ENCODE results near the gene FLNC. TPM values are rescaled to one million over a fixed set of nuclear protein-coding genes. Genes with fewer than 3 reads are reported as not detected.

Gene FLNC
- total RNA-seq, 5 donors from 2014 or later (not counting 1 experiment from before 2014, with no cell fraction given), result 0.05 to 0.93 (median 0.38) TPM

DNA sequence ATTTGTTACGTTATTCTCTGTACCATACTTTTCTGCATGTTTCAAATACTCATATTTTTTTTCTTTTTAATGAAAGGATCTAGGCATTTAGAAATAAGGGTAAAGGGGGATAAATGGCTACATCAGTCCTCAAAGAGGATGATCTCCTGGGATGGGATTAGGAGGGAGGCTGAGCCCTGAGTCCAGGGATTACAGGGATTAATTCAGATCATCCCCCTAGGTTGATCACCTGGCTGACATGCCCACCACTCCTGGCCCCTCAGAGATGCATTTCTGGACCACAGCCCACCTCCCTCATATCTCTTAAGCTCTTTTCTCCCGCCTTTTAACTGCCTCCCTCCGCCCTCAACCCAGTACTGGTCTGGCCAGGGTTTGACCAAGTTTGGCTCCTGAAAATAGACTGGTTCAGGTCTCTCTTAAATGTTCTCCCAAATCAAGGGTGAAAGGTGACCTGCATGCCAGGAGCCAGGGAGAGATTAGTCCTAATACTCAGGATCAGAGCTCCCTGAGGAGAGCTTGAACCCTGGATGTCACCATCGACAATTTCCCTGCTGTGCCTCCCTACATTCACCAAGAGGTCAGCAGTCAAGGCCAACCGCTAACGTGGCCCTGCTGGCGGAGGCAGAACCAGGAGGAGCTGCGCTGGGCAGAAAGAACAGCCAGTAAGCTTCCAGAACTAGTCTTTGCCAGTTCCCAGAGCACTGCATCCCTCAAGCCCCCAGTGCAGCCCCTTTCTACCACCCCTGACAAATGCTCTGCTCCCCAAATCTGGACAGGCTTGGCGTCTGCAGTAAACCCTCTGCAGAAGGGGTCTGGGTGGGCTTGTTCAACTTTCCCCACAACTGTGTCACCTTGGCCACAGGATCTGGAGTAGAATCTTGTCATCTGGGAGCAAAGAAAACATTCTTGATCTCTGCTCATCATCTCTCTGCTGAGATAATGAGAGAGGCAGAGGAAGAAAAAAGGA is 41.5 kb upstream of the FLNC start:
- Histone ChIP-seq H3K4me3 (ENCODE audit: control insufficient read depth in 1 of 2, extremely low read depth in 1 of 2, low read length in 1 of 2) (no peak overlapping the region), H3K27ac (ENCODE audit: low read length) (no peak overlapping the region), H3K9me3 (no peaks in the 10 kb centered on the region), H3K4me1 (ENCODE audit: control insufficient read depth in 1 of 2, extremely low read depth in 1 of 2, insufficient read depth in 2 of 2, low read length in 2 of 2) (peaks cover 0 to 22% of the 10 kb centered on the region in 2 experiments), H3K27me3 (replicated peaks in 1 of 2; ENCODE audit: control insufficient read depth in 2 of 2, extremely low read depth in 1 of 2, insufficient read depth in 2 of 2, low read length in 1 of 2) (no peaks in the 10 kb centered on the region), H3K36me3 (ENCODE audit: control insufficient read depth in 2 of 2, extremely low read depth in 1 of 2, insufficient read depth in 1 of 2, low read length in 1 of 2) (no peaks in the 10 kb centered on the region)
- Mint-ChIP-seq H3K9me3 (no peaks in the 10 kb centered on the region), H3K27me3 (no peaks in the 10 kb centered on the region), H3K27ac (peak overlapping the region in 1 of 2 donors; percentile 79), H3K36me3 (no peaks in the 10 kb centered on the region), H3K4me3 (peak overlapping the region; percentile 80 to 90 (median 83)), H3K4me1 (peaks cover 13 to 21% (median 16%) of the 10 kb centered on the region in 3 donors)
- DNase-seq (peak in 1 of 35 experiments; percentile 7), ATAC-seq (replicated peaks in 1 of 4) (no peak)
- ChIA-PET POLR2A (interaction anchor here in 1 of 2 donors (0.6 kb wide), 1 partner anchor 870 kb away, joined by 3 read pairs; no protein-coding TSS in a partner anchor), CTCF (no interaction called here)
- WGBS (ENCODE audit: insufficient coverage), result 90% methylated on average over 7 of the region's 9 CpGs

DNA sequence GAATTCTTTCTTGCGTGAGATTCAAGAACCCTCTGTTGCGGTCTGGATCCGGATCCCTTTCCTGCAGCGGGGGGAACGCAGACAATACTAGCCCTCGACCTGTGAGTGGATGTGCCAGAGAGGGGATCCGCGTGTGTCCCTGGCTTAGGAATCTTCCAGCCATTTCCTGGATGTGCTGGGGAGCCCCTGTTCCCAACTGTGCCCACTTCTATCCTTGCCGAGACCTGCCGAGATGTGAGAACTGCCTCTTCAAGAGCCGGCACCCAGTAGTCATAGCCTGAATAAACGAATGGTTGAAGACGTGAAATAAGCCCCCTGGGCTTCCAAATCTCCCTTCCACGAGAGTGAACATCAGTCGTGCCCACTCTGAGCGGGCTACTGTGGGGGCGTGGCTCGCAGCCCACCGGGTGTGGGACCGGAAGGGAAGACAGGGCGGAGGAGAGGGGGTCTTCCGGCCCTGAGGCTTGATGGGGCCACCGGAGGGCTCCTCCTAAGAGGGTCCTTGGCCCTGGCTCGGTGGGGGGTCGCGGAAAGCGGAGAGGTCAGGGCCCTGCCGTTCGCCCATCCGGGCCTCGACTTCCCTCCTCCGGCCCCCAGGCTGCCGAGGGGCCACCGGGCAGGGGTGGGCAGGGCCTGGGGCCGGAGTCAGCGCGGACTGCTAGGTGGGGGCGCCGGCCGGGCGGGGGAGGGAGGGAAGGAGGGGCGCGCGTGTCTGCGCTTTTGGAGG is 39.7 kb upstream of the FLNC start:
- CTCF ChIA-PET, result interaction anchor here in 1 of 2 donors (0.6 kb wide), 1 partner anchor 51 kb away, joined by 5 read pairs; the partner anchor contains the start of gene CALU

DNA sequence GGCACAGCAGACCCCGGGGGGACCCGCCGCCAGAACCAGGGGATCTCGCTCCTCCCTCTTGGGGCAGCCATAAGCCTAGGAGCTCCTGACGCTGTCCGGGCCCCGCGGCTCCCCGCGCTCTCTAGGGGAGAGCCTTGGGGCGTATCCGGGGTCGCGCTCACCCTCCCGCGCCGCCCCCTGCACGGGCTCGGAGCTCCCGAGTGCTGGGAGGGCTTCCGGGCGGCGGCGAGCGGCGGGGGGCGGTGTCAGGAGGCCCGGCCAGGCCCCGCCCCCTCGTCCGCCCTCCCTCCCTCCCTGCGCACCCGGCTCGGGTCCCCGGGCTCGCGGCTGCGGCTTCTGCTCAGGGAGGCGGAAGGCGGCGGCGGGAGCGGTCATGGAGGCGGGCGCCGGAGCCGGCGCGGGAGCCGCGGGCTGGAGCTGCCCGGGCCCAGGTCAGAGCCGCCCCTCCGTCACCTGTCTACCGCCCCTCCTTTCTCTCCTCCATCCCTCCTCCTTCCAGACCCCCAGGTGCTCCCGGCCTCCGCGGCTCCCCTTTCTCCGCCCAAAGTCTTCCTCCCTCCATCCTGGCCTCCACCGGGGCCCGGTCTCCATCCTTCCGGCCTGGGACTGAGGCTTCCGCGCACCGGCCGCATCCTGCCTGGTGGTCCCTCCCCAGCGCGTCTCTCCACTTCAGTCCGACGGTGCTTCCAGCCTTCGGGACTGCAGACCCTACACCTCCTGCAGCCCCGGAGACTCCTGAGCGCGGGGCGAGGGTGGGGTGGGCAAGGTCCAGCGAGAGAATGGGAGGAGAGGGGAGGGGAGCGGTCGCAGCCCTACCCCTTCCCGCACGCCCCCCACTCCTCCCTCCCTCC is 38.9 kb upstream of the FLNC start, which contains the start of gene CCDC136:
Gene CCDC136 (plus strand): TSS at position 848 of the 851 bp plus-strand sequence. CDS start 444 bp downstream, outside the sequence.
- peak within 1 kb of the TSS; percentile 23 for H3K27ac ChIP-seq (ENCODE audit: low read length)
- peak within 1 kb of the TSS; percentile 68 to 87 for H3K4me3 ChIP-seq (ENCODE audit: control insufficient read depth in 1 of 2, extremely low read depth in 1 of 2, low read length in 1 of 2)

More for the DNA sequence above, 39.7 kb upstream of the FLNC start:
- DNase-seq (peak in 3 of 35 experiments; percentile 6 to 25 (median 15)), ATAC-seq (replicated peaks in 1 of 4) (peak in 3 of 4 experiments; percentile 4 to 10 (median 5))
- WGBS (ENCODE audit: insufficient coverage), result 22% methylated on average over 19 of the region's 45 CpGs
- Histone ChIP-seq H3K9me3 (no peaks in the 10 kb centered on the region), H3K36me3 (ENCODE audit: control insufficient read depth in 2 of 2, extremely low read depth in 1 of 2, insufficient read depth in 1 of 2, low read length in 1 of 2) (peaks cover 0 to 2% of the 10 kb centered on the region in 2 donors), H3K27me3 (replicated peaks in 1 of 2; ENCODE audit: control insufficient read depth in 2 of 2, extremely low read depth in 1 of 2, insufficient read depth in 2 of 2, low read length in 1 of 2) (no peaks in the 10 kb centered on the region), H3K4me1 (ENCODE audit: control insufficient read depth in 1 of 2, extremely low read depth in 1 of 2, insufficient read depth in 2 of 2, low read length in 2 of 2) (peaks cover 0 to 22% of the 10 kb centered on the region in 2 experiments), H3K27ac (ENCODE audit: low read length) (peak overlapping the region; percentile 43), H3K4me3 (ENCODE audit: control insufficient read depth in 1 of 2, extremely low read depth in 1 of 2, low read length in 1 of 2) (peak overlapping the region; percentile 59 to 79)
- Mint-ChIP-seq H3K4me3 (peak overlapping the region; percentile 80 to 90 (median 83)), H3K4me1 (peaks cover 16 to 21% (median 18%) of the 10 kb centered on the region in 3 donors), H3K27me3 (no peaks in the 10 kb centered on the region), H3K36me3 (no peaks in the 10 kb centered on the region), H3K27ac (peak overlapping the region; percentile 53 to 85), H3K9me3 (no peaks in the 10 kb centered on the region)
- POLR2A ChIA-PET, result interaction anchor here in 1 of 2 donors (1.0 kb wide), 1 partner anchor 52 kb away, joined by 4 read pairs; the partner anchor contains the start of gene CALU

DNA sequence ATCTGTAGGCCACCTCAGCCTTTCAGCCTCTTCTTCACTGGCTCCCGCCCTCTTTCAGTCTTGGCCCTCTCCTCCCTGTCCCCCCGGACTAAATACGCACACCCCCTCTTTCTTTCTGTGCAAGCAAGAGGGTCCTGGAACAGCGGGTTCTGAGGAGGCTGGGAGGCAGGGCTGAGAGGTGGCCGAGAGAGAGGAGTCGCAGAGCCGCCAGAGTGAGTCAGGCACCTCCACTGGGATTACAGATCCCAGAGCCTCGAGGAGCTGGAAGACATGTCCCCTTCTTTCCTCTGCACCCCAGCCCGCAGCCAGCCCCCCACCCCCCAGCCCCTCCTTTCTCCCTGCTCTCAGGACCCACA is 38.3 kb upstream of the FLNC start:
- ATAC-seq (replicated peaks in 1 of 4) (no peak), DNase-seq (no peak)
- peaks cover 16 to 21% (median 18%) of the 10 kb centered on the region in 3 donors for H3K4me1 Mint-ChIP-seq
- peak overlapping the region in 1 of 2 donors; percentile 69 for H3K27ac Mint-ChIP-seq
- no CpG with 5 or more reads among the region's 9 CpGs for WGBS (ENCODE audit: insufficient coverage)
- no peaks in the 10 kb centered on the region for H3K27me3 Mint-ChIP-seq
- H3K9me3 Mint-ChIP-seq, result no peaks in the 10 kb centered on the region
- no peaks in the 10 kb centered on the region for H3K36me3 Mint-ChIP-seq
- ChIA-PET CTCF (no interaction called here), POLR2A (no interaction called here)
- Histone ChIP-seq H3K4me1 (ENCODE audit: control insufficient read depth in 1 of 2, extremely low read depth in 1 of 2, insufficient read depth in 2 of 2, low read length in 2 of 2) (peaks cover 0 to 22% of the 10 kb centered on the region in 2 experiments), H3K4me3 (ENCODE audit: control insufficient read depth in 1 of 2, extremely low read depth in 1 of 2, low read length in 1 of 2) (peak overlapping the region in 1 of 2 donors; percentile 87), H3K36me3 (ENCODE audit: control insufficient read depth in 2 of 2, extremely low read depth in 1 of 2, insufficient read depth in 1 of 2, low read length in 1 of 2) (peaks cover 0 to 2% of the 10 kb centered on the region in 2 donors), H3K27ac (ENCODE audit: low read length) (no peak overlapping the region), H3K27me3 (replicated peaks in 1 of 2; ENCODE audit: control insufficient read depth in 2 of 2, extremely low read depth in 1 of 2, insufficient read depth in 2 of 2, low read length in 1 of 2) (no peaks in the 10 kb centered on the region), H3K9me3 (no peaks in the 10 kb centered on the region)
- H3K4me3 Mint-ChIP-seq, result peak overlapping the region; percentile 80 to 90 (median 81)

More for the DNA sequence above, 38.9 kb upstream of the FLNC start, which contains the start of gene CCDC136:
- Histone ChIP-seq H3K9me3 (no peaks in the 10 kb centered on the region), H3K36me3 (ENCODE audit: control insufficient read depth in 2 of 2, extremely low read depth in 1 of 2, insufficient read depth in 1 of 2, low read length in 1 of 2) (peaks cover 0 to 2% of the 10 kb centered on the region in 2 donors), H3K4me1 (ENCODE audit: control insufficient read depth in 1 of 2, extremely low read depth in 1 of 2, insufficient read depth in 2 of 2, low read length in 2 of 2) (peaks cover 0 to 22% of the 10 kb centered on the region in 2 experiments), H3K27me3 (replicated peaks in 1 of 2; ENCODE audit: control insufficient read depth in 2 of 2, extremely low read depth in 1 of 2, insufficient read depth in 2 of 2, low read length in 1 of 2) (no peaks in the 10 kb centered on the region)
- Mint-ChIP-seq H3K27me3 (no peaks in the 10 kb centered on the region), H3K36me3 (no peaks in the 10 kb centered on the region), H3K9me3 (no peaks in the 10 kb centered on the region), H3K4me1 (peaks cover 16 to 21% (median 18%) of the 10 kb centered on the region in 3 donors), H3K4me3 (peak within 1 kb of the TSS; percentile 80 to 90 (median 81)), H3K27ac (peak within 1 kb of the TSS; percentile 15 to 69)
- ATAC-seq (replicated peaks in 1 of 4) (peak; percentile 89 to 95 (median 91)), DNase-seq (peak; percentile 52 to 88 (median 73))
- CTCF ChIA-PET, result interaction anchor here (0.6 kb wide), 2 partner anchors 22 to 52 kb away, joined by 3 to 5 read pairs; partner anchors contain the start of gene CALU (in 1 of the 2)
- POLR2A ChIA-PET, result interaction anchor here (0.5 to 1.0 kb wide), 2 partner anchors 52 to 468 kb away, joined by 3 to 4 read pairs; partner anchors contain the start of gene CALU (in 1 of the 2)
- WGBS (ENCODE audit: insufficient coverage), result under 1% methylated on average over 53 of the region's 80 CpGs

DNA sequence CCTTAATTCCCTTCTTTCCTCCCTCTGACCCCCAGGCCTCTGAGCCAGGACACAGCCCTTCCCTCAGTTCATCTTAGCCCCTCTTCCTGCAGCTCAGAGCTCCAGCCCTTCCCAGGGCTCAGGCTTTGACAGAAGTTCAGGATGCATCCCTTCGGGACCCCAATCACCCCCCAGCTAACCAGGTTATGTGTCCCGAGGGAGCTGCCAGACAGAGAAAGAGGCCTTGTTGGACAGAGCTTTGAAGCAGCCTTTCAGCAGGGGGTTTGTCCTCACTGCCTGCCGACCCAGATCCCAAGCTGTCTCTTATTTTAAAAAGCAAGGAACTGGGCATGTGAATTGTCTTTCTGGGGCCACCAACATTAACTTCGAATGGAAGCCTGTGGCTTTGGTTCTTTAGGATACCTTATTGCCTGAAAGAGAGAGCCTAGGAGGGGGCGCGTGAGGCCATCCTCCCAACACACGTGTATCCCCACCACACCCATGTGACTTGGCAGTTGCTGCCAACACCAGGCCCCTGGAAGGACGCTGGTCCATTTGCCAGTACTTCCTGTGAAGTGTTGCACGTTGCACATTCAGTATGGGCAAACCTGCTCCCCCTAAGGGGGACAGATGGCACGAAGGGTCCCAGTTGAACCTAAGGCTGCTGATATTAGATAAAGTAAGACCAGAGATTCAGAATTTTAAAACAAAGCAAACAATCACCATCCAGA is 37.6 kb upstream of the FLNC start:
- CTCF ChIA-PET, result no interaction called here
- peak overlapping the region; percentile 66 to 90 (median 69) for H3K4me3 Mint-ChIP-seq
- Histone ChIP-seq H3K4me3 (ENCODE audit: control insufficient read depth in 1 of 2, extremely low read depth in 1 of 2, low read length in 1 of 2) (no peak overlapping the region), H3K9me3 (no peaks in the 10 kb centered on the region), H3K36me3 (ENCODE audit: control insufficient read depth in 2 of 2, extremely low read depth in 1 of 2, insufficient read depth in 1 of 2, low read length in 1 of 2) (peaks cover 0 to 2% of the 10 kb centered on the region in 2 donors), H3K27ac (ENCODE audit: low read length) (no peak overlapping the region), H3K27me3 (replicated peaks in 1 of 2; ENCODE audit: control insufficient read depth in 2 of 2, extremely low read depth in 1 of 2, insufficient read depth in 2 of 2, low read length in 1 of 2) (no peaks in the 10 kb centered on the region), H3K4me1 (ENCODE audit: control insufficient read depth in 1 of 2, extremely low read depth in 1 of 2, insufficient read depth in 2 of 2, low read length in 2 of 2) (peaks cover 0 to 22% of the 10 kb centered on the region in 2 experiments)
- DNase-seq, result peak in 1 of 35 experiments; percentile 8
- no peaks in the 10 kb centered on the region for H3K9me3 Mint-ChIP-seq
- ATAC-seq (replicated peaks in 1 of 4), result no peak
- no peaks in the 10 kb centered on the region for H3K27me3 Mint-ChIP-seq
- POLR2A ChIA-PET, result no interaction called here
- H3K36me3 Mint-ChIP-seq, result peaks cover 6% of the 10 kb centered on the region
- peaks cover 16 to 18% (median 18%) of the 10 kb centered on the region in 3 donors for H3K4me1 Mint-ChIP-seq
- 89% methylated on average over 3 of the region's 10 CpGs for WGBS (ENCODE audit: insufficient coverage)
- H3K27ac Mint-ChIP-seq, result peak overlapping the region; percentile 15 to 62

All from T-cell (primary cell).